GM19025 (cell line): ENCODE data around the gene ZRANB2.

Source experiments
- ATAC-seq: cut with Tn5 transposase; IDR thresholded peaks from one replicate; pipeline ENCODE4 v1.9.1; 2021; ENCODE audit warnings: mild to moderate bottlenecking, low read depth, moderate library complexity; ENCODE audit not compliant: unreplicated experiment

The ZRANB2 gene

GRCh38 chr1:71080739-71081696, at the start of gene ZRANB2:
TSS of gene ZRANB2 (minus strand) at chr1:71081035. CDS start at chr1:71080995, 40 bp downstream.
- ATAC-seq, result peak; percentile 99

- no peak for ATAC-seq
Observed at GRCh38 chr1:71128060-71128459, 47.2 kb upstream of the ZRANB2 start.

GRCh38 chr1:71118086-71118485, 37.3 kb upstream of the ZRANB2 start:
- no peak for ATAC-seq

GRCh38 chr1:71116729-71117128, 35.9 kb upstream of the ZRANB2 start:
- ATAC-seq, result no peak

GRCh38 chr1:71106658-71107322, 26.0 kb upstream of the ZRANB2 start:
- ATAC-seq, result no peak

- no peak for ATAC-seq
Observed at GRCh38 chr1:71104417-71104816, 23.6 kb upstream of the ZRANB2 start.

- ATAC-seq, result no peak
Observed at GRCh38 chr1:71101839-71102376, 21.1 kb upstream of the ZRANB2 start.

GRCh38 chr1:71097428-71097827, 16.6 kb upstream of the ZRANB2 start:
- ATAC-seq, result no peak

- no peak for ATAC-seq
Observed at GRCh38 chr1:71094913-71095312, 14.1 kb upstream of the ZRANB2 start.

- no peak for ATAC-seq
Observed at GRCh38 chr1:71093938-71094337, 13.1 kb upstream of the ZRANB2 start.

- no peak for ATAC-seq
Observed at GRCh38 chr1:71089536-71090270, 8.9 kb upstream of the ZRANB2 start.

GRCh38 chr1:71088645-71089287, 7.9 kb upstream of the ZRANB2 start:
- no peak for ATAC-seq

- no peak for ATAC-seq
Observed at GRCh38 chr1:71087713-71088112, 6.9 kb upstream of the ZRANB2 start.

- ATAC-seq, result no peak
Observed at GRCh38 chr1:71087060-71087459, 6.2 kb upstream of the ZRANB2 start.

- ATAC-seq, result no peak
Observed at GRCh38 chr1:71086331-71086730, 5.5 kb upstream of the ZRANB2 start.

- ATAC-seq, result no peak
Observed at GRCh38 chr1:71083271-71083670, 2.4 kb upstream of the ZRANB2 start.

GRCh38 chr1:71081697-71082080, 854 bp upstream of the ZRANB2 start:
- no peak for ATAC-seq

- ATAC-seq, result no peak
Observed at GRCh38 chr1:71080230-71080738, 551 bp downstream of the ZRANB2 start.

- no peak for ATAC-seq
Observed at GRCh38 chr1:71074681-71075080, 6.2 kb downstream of the ZRANB2 start.

GRCh38 chr1:71072273-71072672, 8.6 kb downstream of the ZRANB2 start:
- no peak for ATAC-seq
